Esophagus squamous epithelium (tissue), 4 donors: ENCODE measurements around the gene PTPN18.

ENCODE experiments used
- CTCF ChIP-seq, 6 experiments: fragments of 450-650 bp in 4 of 6; fragments of 200-600 bp in 2 of 6; sonication (generic) in 2 of 6; IDR thresholded peaks; one replicate each; pipeline ENCODE4 v1.5.1; 2016 to 2019; ENCODE audit warnings: antibody characterized with exemption in 6 of 6, mild to moderate bottlenecking in 4 of 6, moderate library complexity in 4 of 6
- POLR2A ChIP-seq, 4 donors: fragments of 450-650 bp; IDR thresholded peaks; one replicate each; pipeline ENCODE4 v1.6.1; 2017; ENCODE audit warnings: antibody characterized with exemption in 4 of 4, mild to moderate bottlenecking in 4 of 4, moderate library complexity in 3 of 4

- no peak for TF ChIP-seq CTCF (IDR thresholded peaks at IDR 0.05)
- no peak for TF ChIP-seq POLR2A (IDR thresholded peaks at IDR 0.05)
Measured at GRCh38 chr2:130381145-130381544, 25.3 kb downstream of the PTPN18 start.
